ENCODE results near the gene ABHD17B. TPM values are rescaled to one million over a fixed set of nuclear protein-coding genes. Genes with fewer than 3 reads are reported as not detected.

The ABHD17B gene
- total RNA-seq, 1 experiment from 2014 or later, result 21.1 TPM

DNA sequence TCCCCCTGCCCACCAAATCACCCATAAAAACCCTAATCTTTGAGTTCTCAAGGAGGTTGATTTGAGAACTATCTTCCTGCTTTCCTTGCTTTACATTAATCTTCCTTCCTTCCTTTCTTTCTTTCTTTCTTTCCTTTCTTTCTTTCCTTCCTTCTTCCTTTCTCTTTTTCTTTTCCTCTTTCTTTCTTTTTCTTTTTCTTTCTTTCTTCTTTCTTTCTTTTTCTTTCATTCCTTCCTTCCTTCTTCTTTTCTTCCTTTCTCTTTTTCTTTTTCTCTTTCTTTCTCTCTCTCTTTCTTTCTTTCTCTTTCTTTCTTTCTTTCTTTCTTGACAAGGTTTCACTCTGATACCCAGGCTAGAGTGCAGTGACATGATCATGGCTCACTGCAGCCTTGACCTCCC is 75.4 kb downstream of the ABHD17B start:
- H3K27ac ChIP-seq (ENCODE audit: low read length), result no peak overlapping the region
- TF ChIP-seq, protein P1, sequence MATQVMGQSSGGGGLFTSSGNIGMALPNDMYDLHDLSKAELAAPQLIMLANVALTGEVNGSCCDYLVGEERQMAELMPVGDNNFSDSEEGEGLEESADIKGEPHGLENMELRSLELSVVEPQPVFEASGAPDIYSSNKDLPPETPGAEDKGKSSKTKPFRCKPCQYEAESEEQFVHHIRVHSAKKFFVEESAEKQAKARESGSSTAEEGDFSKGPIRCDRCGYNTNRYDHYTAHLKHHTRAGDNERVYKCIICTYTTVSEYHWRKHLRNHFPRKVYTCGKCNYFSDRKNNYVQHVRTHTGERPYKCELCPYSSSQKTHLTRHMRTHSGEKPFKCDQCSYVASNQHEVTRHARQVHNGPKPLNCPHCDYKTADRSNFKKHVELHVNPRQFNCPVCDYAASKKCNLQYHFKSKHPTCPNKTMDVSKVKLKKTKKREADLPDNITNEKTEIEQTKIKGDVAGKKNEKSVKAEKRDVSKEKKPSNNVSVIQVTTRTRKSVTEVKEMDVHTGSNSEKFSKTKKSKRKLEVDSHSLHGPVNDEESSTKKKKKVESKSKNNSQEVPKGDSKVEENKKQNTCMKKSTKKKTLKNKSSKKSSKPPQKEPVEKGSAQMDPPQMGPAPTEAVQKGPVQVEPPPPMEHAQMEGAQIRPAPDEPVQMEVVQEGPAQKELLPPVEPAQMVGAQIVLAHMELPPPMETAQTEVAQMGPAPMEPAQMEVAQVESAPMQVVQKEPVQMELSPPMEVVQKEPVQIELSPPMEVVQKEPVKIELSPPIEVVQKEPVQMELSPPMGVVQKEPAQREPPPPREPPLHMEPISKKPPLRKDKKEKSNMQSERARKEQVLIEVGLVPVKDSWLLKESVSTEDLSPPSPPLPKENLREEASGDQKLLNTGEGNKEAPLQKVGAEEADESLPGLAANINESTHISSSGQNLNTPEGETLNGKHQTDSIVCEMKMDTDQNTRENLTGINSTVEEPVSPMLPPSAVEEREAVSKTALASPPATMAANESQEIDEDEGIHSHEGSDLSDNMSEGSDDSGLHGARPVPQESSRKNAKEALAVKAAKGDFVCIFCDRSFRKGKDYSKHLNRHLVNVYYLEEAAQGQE (IDR thresholded peaks at IDR 0.05; ENCODE audit: insufficient read depth in 1 of 2, low read depth in 2 of 2, low read length in 1 of 2), result no peak
- TF ChIP-seq SIN3A (IDR thresholded peaks at IDR 0.05; ENCODE audit: borderline replicate concordance, insufficient read depth, low read depth, low read length) (no peak), TCF7L2 (IDR thresholded peaks at IDR 0.05; ENCODE audit: low read depth, low read length) (no peak), POLR2AphosphoS5 (IDR thresholded peaks at IDR 0.05; ENCODE audit: low read depth, low read length) (no peak)
- TF ChIP-seq, protein P2, sequence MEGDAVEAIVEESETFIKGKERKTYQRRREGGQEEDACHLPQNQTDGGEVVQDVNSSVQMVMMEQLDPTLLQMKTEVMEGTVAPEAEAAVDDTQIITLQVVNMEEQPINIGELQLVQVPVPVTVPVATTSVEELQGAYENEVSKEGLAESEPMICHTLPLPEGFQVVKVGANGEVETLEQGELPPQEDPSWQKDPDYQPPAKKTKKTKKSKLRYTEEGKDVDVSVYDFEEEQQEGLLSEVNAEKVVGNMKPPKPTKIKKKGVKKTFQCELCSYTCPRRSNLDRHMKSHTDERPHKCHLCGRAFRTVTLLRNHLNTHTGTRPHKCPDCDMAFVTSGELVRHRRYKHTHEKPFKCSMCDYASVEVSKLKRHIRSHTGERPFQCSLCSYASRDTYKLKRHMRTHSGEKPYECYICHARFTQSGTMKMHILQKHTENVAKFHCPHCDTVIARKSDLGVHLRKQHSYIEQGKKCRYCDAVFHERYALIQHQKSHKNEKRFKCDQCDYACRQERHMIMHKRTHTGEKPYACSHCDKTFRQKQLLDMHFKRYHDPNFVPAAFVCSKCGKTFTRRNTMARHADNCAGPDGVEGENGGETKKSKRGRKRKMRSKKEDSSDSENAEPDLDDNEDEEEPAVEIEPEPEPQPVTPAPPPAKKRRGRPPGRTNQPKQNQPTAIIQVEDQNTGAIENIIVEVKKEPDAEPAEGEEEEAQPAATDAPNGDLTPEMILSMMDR (IDR thresholded peaks at IDR 0.05), result no peak
- ChIA-PET POLR2A (no interaction called here), CTCF (no interaction called here)
- no peaks in the 10 kb centered on the region for H3K9me3 ChIP-seq (ENCODE audit: control insufficient read depth, insufficient read depth, low read depth, low read length)
- intact Hi-C loops (cut with micrococcal nuclease; ENCODE audit: unreplicated experiment), result no loop called here
- no peaks in the 10 kb centered on the region for H3K36me3 ChIP-seq (ENCODE audit: control insufficient read depth, insufficient read depth, low read length)
- H3K4me1 ChIP-seq (ENCODE audit: control insufficient read depth, insufficient read depth, low read length), result no peaks in the 10 kb centered on the region
- DNase-seq (ENCODE audit: low read depth, low spot score) (no peak), ATAC-seq (no peak)
- in situ Hi-C loops (cut with HindIII; ENCODE audit: low pct_unique_long_range_greater_than_20kb, low sequenced_read_pairs), result no loop called here
- H3K27me3 ChIP-seq (ENCODE audit: control insufficient read depth, insufficient read depth, low read length), result no peaks in the 10 kb centered on the region
- H3K4me3 ChIP-seq (ENCODE audit: low read depth in 2 of 2, low read length in 2 of 2), result no peak overlapping the region
- BruUV-seq (replicated peaks), result no TSS peak

DNA sequence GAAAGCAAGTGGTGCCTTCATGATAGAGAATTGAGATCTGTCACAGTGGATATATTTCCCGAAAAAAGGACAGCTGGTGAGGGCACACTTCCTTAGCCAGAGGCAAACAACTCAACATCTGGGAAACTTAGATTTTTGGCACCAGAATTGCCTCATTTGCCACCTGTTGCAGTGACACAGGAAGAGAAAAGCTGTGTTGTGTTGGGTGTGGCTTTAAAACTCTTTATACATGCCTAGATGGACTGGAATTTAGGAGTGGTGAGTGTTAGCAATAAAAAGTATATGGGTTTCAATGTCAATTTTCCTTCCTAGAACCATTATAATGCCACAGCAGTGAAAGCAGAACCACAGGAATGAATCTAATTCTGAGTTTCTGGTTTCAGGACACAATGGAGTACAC is 80.1 kb downstream of the ABHD17B start:
- POLR2A ChIA-PET, result no interaction called here
- H3K4me3 ChIP-seq (ENCODE audit: low read depth in 2 of 2, low read length in 2 of 2), result no peak overlapping the region
- no peaks in the 10 kb centered on the region for H3K4me1 ChIP-seq (ENCODE audit: control insufficient read depth, insufficient read depth, low read length)
- H3K27ac ChIP-seq (ENCODE audit: low read length), result no peak overlapping the region
- DNase-seq (ENCODE audit: low read depth, low spot score) (no peak), ATAC-seq (no peak)
- no peak for TF ChIP-seq TCF7L2 (IDR thresholded peaks at IDR 0.05; ENCODE audit: low read depth, low read length)
- no peak for TF ChIP-seq SIN3A (IDR thresholded peaks at IDR 0.05; ENCODE audit: borderline replicate concordance, insufficient read depth, low read depth, low read length)
- TF ChIP-seq POLR2AphosphoS5 (IDR thresholded peaks at IDR 0.05; ENCODE audit: low read depth, low read length), result no peak
- TF ChIP-seq, protein P1 (IDR thresholded peaks at IDR 0.05; ENCODE audit: insufficient read depth in 1 of 2, low read depth in 2 of 2, low read length in 1 of 2), result no peak
- TF ChIP-seq, protein P2 (IDR thresholded peaks at IDR 0.05), result no peak
- H3K9me3 ChIP-seq (ENCODE audit: control insufficient read depth, insufficient read depth, low read depth, low read length), result no peaks in the 10 kb centered on the region
- no peaks in the 10 kb centered on the region for H3K27me3 ChIP-seq (ENCODE audit: control insufficient read depth, insufficient read depth, low read length)
- no TSS peak for BruUV-seq (replicated peaks)
- CTCF ChIA-PET, result no interaction called here
- in situ Hi-C loops (cut with HindIII; ENCODE audit: low pct_unique_long_range_greater_than_20kb, low sequenced_read_pairs) (no loop called here), intact Hi-C loops (cut with micrococcal nuclease; ENCODE audit: unreplicated experiment) (no loop called here)
- H3K36me3 ChIP-seq (ENCODE audit: control insufficient read depth, insufficient read depth, low read length), result no peaks in the 10 kb centered on the region

Data from Panc1 (cell line).